ENCODE data around the gene CEACAM19. TPM values are rescaled to one million over a fixed set of nuclear protein-coding genes. Genes with fewer than 3 reads are reported as not detected.

CEACAM19 gene
- total and polyA plus RNA-seq, 2 of the 8 experiments (the other 6 are each of a cell fraction or from before 2014, with no cell fraction given) = 3.1 to 3.4 TPM

DNA sequence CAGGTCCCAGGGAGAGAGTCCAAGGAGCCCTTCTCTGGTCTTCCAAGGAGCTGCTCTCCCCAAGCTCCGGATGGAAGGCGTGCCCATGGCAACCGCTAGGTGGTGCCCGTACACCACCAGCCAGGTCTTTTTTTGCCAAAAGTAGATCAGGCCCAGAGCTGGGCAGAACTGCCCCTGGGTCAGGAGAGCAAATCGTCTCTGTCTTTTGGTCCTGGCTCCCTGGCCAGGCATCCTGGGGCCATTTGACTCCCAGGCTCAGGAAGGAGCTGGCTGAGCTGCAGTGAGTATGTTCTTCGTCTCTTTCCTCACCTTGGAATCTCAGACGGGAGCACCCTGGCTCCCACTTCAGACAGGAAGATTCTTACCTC lies 52.7 kb downstream of the CEACAM19 start:
- H3K4me2 ChIP-seq (ENCODE audit: insufficient read depth in 1 of 2, low read depth in 2 of 2, low read length in 2 of 2) = no peak overlapping the region
- H3K9me3 ChIP-seq (ENCODE audit: insufficient read depth in 2 of 2, low read depth in 1 of 2, low read length in 1 of 2) = no peaks in the 10 kb centered on the region
- no peaks in the 10 kb centered on the region; a peak in 1 of 7 replicates for H3K27me3 ChIP-seq (replicated peaks in 1 of 4; ENCODE audit: control insufficient read depth in 3 of 4, extremely low read depth in 1 of 4, insufficient read depth in 3 of 4, low read length in 3 of 4)
- H3K27ac ChIP-seq (ENCODE audit: low read depth, low read length) = no peak overlapping the region
- H3K14ac ChIP-seq (ENCODE audit: insufficient read length) = no peak overlapping the region
- H2BK15ac ChIP-seq (ENCODE audit: low read length) = peak overlapping the region; percentile 94; the same call in 1 of the 2 replicates
- H3K23ac ChIP-seq (ENCODE audit: insufficient read length) = no peak overlapping the region
- DNase-seq (ENCODE audit: low read depth in 1 of 2, low spot score in 2 of 2) = peak; percentile 62 to 93
- H3K23me2 ChIP-seq (ENCODE audit: low read depth, low read length) = no peaks in the 10 kb centered on the region; the same call in 1 of the 2 replicates
- POLR2A ChIA-PET (ENCODE audit: partially characterized antibody) = interaction anchor here (0.6 to 1.8 kb wide), 8 partner anchors 8 to 125 kb away, joined by 3 to 6 read pairs (median 4); partner anchors contain the start of gene NECTIN2
- no peak overlapping the region for H2BK5ac ChIP-seq (ENCODE audit: low read depth, low read length)
- CTCF ChIA-PET (ENCODE audit: partially characterized antibody) = interaction anchor here (0.8 to 20.6 kb wide), 52 partner anchors 8 to 259 kb away, joined by 3 to 468 read pairs (median 5); partner anchors contain the start of genes BCAM and CLPTM1
- H3K4me3 ChIP-seq (ENCODE audit: extremely low read depth in 1 of 4, insufficient read depth in 2 of 4, low read depth in 3 of 4, low read length in 4 of 4) = no peak overlapping the region
- H3K4me1 ChIP-seq (replicated peaks in 1 of 4; ENCODE audit: control insufficient read depth in 3 of 4, insufficient read depth in 4 of 4, low read length in 3 of 4) = peaks cover 0 to 6% (median 4%) of the 10 kb centered on the region in 4 experiments; a peak in 5 of 7 replicates
- no peak overlapping the region for H3K56ac ChIP-seq (replicated peaks; ENCODE audit: insufficient read length, low read depth, low read length)
- no peak overlapping the region for H3K9ac ChIP-seq (replicated peaks in 1 of 4; ENCODE audit: extremely low read depth in 1 of 4, low read depth in 3 of 4, low read length in 3 of 4)
- H3K4ac ChIP-seq (replicated peaks; ENCODE audit: insufficient read length, low read depth, low read length) = no peak overlapping the region
- no peaks in the 10 kb centered on the region for H3K79me2 ChIP-seq (ENCODE audit: control insufficient read depth in 1 of 2, insufficient read depth in 2 of 2, low read length in 2 of 2)
- no peaks in the 10 kb centered on the region for H3K79me1 ChIP-seq (ENCODE audit: low read depth, low read length)
- 23% methylated on average over 7 of the region's 7 CpGs; no CpG with 5 or more reads in 1 of the 2 experiments for WGBS, 2 experiments (ENCODE audit: extremely low coverage in 1 of 2, insufficient coverage in 1 of 2, insufficient read length in 1 of 2, insufficient replicate concordance in 2 of 2, low coverage in 1 of 2, low lambda C conversion rate in 2 of 2, missing lambda C conversion rate in 1 of 2)
- no peaks in the 10 kb centered on the region for H4K20me1 ChIP-seq (replicated peaks in 1 of 2; ENCODE audit: control insufficient read depth in 1 of 2, insufficient read depth in 2 of 2, low read length in 2 of 2)
- no peak overlapping the region; the same call in 1 of the 2 replicates for H3K18ac ChIP-seq (ENCODE audit: extremely low read depth, low read length)
- H3K36me3 ChIP-seq (ENCODE audit: control insufficient read depth in 2 of 4, insufficient read depth in 4 of 4, low read length in 3 of 4) = no peaks in the 10 kb centered on the region
- H2AK5ac ChIP-seq (ENCODE audit: low read depth, low read length) = no peak overlapping the region
- H2AFZ ChIP-seq (ENCODE audit: low read length) = no peak overlapping the region
- no peak overlapping the region for H4K8ac ChIP-seq (ENCODE audit: extremely low read depth, insufficient read depth, low read length)
- no peak overlapping the region for H4K91ac ChIP-seq (replicated peaks; ENCODE audit: insufficient read length, low read length)
- peak; percentile 36 for FAIRE-seq
- peak overlapping the region; percentile 86; the same call in 1 of the 2 replicates for H2BK20ac ChIP-seq (ENCODE audit: low read length)
- H2BK120ac ChIP-seq (replicated peaks; ENCODE audit: low read depth, low read length) = no peak overlapping the region
- peak overlapping the region; percentile 76; the same call in 1 of the 2 replicates for H2BK12ac ChIP-seq (ENCODE audit: low read depth, low read length)
- no peak overlapping the region for H4K5ac ChIP-seq (ENCODE audit: insufficient read length, low read depth, low read length)
- TF ChIP-seq CBX8 (IDR thresholded peaks at IDR 0.05; ENCODE audit: borderline replicate concordance, low read depth, low read length) = no peak
- TF ChIP-seq CREB1 (IDR thresholded peaks at IDR 0.05) = 0 out of 2 replicates have a peak, but pooled peaks have one; percentile 25
- TF ChIP-seq YY1 (IDR thresholded peaks at IDR 0.05; ENCODE audit: low read depth, low read length) = no peak
